ENCODE measurements around the gene TRAF3.
"Not testable (repeated sequence)": the region's sequence is repeated elsewhere in the genome, so short reads cannot be mapped to it uniquely, and the experiment has no call there.

Gene TRAF3

GRCh38 chr14:102868956-102869547 lies 91.8 kb downstream of the TRAF3 start:
- no peak for DNase-seq

DNA sequence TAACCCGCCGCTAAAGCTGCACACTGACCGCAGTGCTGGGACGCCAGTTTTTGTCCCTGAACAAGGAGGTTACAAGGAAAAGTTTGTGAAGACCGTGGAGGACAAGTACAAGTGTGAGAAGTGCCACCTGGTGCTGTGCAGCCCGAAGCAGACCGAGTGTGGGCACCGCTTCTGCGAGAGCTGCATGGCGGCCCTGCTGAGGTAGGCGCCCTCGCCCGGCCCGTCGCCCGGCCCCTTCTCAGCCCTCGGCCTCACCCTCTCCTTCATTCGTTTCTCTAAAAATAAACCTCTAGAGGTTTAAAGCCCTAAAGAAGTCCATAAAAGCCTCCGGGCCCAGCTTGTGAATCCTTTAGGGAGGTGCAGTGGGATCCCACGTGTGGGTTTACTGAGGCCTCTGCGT lies 93.0 kb downstream of the TRAF3 start:
- DNase-seq: no peak

DNA sequence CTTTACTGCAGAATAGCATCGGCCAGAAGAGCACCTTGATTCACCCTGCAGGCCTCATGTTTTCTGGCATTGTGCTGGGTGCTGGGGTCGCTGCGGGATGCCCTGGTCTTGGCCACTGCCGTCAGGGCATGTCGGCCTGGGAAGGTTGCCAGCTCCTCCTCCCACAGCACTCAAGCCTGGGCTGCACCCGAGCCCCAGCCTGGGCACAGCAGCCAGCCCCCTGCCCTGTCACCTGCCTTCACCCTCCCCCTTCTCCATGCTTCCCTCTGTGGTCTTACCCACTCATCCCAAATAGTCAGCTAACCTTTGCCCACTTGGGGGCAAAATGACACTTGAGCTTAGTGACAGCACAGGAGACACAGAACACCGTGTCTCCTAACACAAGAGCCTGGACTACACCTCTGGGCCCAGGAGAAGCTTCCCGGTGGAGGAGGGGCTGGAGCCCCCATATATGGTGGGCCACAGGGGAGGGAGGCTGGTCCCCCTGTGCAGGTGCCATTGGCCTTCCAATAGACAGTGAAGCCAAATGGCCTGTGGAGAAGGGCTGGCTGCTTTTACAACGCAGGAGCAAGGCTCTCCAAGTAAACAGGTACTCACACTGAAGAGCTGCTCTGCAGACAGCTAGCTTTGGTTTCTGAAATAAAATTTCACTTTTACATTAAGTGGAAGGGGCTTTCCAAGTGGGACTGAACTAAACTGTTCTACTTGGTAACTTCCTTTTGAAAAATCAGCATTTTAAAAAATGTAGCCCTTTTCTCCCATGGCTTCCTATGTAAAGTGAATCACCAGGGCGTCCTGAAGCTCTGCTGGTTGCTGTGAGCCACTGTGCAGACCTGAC lies 94.0 kb downstream of the TRAF3 start:
- DNase-seq: no peak

GRCh38 chr14:102872020-102872419 lies 94.8 kb downstream of the TRAF3 start:
- no peak for DNase-seq

DNA sequence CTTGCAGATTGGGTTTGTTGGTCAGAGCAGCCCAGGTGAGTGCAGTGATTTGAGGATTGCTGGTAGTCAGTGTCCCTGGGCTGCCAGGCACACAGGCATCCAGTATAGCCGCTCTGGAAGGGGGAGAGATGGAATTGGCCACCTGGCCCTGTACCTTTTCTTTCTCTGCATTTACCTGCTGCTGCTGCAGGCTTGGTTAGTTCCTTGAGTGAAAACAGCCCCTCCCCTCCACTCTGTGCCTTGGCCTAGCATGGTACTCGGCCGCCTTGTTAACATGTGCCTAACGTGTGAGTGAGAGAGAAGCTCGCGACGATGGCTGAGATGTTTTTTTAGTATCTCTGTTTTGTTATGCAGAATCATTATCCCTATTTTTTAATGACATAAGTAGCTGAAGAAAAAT lies 95.9 kb downstream of the TRAF3 start:
- no peak for DNase-seq

DNA sequence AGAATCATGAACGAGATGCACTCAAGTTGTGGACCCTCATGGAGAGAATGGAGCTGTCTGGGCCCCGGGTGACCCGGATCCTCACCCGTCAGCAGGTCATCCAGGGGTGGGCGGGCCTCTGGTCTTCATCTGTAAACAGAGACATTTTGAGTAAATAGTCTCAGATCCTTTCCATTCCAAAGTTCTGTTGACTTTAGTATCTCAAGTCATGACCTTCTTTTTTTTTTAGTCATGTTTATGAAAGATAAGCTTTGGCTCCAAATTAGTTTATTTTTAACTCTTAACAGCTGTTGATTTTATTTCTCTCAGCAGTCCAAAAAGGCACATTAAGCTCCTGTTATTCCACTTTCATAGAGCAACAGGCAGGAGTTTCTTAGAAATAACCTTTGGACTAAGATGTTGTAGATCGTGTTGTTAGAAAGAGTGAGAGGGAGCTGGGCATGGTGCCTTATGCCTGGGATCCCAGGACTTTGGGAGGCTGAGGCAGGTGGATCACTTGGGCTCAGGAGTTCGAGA lies 96.4 kb downstream of the TRAF3 start:
- no peak for DNase-seq

GRCh38 chr14:102875652-102876051 lies 98.4 kb downstream of the TRAF3 start:
- DNase-seq: no peak

DNA sequence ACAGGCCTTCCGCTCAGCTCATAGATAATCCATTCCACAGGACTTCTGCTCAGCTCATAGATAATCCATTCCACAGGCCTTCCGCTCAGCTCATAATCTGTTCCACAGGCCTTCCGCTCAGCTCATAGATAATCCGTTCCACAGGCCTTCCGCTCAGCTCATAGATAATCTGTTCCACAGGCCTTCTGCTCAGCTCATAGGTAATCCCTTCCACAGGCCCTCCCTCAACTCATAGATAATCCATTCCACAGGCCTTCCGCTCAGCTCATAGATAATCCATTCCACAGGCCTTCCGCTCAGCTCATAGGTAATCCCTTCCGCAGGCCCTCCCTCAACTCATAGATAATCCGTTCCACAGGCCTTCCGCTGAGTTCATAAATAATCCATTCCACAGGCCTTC lies 100.3 kb downstream of the TRAF3 start:
- not testable (repeated sequence) for DNase-seq

DNA sequence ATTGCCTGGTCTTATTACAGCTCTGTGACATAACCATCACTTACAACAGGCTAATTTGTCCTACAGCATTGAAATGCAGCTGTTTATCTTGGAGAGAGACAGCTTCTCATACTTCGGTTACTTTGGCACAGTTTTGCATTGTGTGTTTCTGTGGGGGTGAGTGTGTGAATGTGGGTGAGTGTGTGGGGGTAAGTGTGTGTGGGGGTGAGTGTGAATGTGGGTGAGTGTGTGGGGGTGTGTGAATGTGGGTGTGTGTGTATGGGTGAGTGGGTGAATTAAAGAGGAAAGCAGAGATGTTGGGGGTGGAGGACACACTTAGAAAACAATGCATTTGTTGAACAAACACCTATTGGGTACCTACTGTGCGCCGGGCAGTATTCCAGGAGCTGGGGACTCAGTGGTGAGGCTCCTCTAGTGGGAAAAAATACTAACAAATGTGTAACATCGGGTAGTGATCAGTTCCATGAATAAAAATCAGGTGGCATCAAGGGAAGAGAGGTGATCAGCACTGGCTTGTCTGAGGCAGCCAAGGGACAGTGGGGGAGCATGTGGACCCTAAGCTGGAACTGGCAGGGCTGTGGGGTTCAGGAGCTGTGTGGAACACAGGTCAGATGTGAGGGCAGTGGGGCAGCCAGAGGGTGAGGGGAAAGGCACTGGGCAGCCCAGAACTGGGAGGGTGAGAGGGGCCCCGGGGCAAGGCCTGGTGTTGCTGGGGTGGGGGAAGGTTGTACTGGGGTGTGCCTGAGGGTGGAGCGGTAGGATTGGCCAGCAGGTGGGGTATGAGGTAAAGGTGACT lies 101.1 kb downstream of the TRAF3 start:
- no peak for DNase-seq

GRCh38 chr14:102878970-102879460 lies 101.8 kb downstream of the TRAF3 start:
- DNase-seq: no peak

GRCh38 chr14:102882226-102882906 lies 105.1 kb downstream of the TRAF3 start:
- DNase-seq: no peak

DNA sequence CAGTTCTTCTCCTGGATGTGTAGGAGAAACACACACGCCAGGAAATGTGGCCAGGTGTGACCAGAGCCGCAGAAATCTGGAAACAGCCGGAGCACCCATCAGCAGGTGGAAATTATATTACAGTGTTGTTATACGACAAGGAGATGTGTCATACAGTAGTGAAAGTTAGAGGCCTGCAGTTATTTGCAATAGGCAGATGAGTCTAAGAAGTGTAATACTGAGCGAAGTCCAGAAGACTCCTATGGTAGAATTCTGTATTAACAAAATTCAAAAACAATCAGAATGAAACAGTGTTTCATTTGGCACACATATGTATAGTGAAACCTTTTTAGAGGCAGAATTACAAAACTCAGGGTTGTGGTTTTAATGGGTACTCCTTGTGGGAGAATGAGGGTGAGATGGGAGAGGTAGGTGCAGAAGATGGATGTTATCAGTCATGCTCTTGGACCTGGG lies 105.9 kb downstream of the TRAF3 start:
- no peak for DNase-seq

GRCh38 chr14:102883554-102883953 lies 106.3 kb downstream of the TRAF3 start:
- no peak for DNase-seq

- DNase-seq: no peak
Observed at GRCh38 chr14:102885737-102886447, 108.6 kb downstream of the TRAF3 start.

DNA sequence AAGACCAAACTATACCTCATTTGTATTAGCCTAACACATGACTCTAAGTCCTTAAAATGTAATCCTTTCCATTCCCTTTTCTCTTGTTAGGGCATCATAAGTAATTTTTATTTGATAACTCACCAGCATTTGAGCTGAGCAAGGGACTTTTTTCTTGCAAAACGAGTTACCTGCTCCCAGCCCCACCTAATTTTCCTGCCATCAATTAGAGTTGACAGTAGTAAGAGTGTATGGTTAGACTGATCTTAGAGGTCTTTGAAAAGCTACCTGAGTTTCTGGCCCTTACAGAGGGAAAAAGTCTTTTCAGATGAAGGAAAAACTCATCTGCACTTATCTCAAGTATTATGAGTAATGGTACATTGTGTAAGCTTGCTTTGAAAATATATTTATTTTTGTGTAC lies 111.5 kb downstream of the TRAF3 start:
- no peak for DNase-seq

DNA sequence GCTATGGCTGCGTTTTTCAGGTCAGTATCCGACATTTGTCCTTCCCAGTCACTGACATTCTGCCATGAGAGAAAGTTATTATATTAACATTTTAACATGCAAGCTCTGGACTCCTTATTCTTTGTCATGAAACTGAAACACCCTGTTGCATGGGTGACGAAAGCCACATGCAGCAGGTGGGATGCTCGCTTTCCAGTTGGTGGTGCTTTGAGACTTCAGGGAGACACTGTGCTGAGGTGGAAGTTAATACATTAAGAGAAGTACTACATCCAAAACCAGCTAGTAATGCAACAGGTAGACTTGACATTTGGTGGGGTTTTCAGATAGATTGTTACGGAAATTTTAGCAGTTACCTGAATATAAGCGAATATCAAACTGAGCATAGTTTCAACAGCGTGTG lies 112.4 kb downstream of the TRAF3 start:
- no peak for DNase-seq

DNA sequence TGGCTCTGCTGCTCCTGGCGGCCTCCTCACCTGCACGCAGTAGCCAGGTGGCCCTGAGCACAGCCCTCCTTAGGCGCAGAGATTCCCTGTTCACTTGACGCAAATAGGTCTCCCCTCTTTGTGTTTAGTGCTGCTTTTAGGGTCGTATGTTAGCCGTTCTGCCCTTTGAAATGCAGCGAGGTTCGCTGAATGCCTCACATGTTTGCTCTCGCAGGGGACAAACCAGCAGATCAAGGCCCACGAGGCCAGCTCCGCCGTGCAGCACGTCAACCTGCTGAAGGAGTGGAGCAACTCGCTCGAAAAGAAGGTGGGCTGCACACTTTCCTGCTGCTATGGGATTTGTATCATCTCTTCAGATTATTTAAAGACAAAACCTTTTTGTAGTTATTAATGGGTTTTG lies 113.9 kb downstream of the TRAF3 start:
- DNase-seq: no peak

DNA sequence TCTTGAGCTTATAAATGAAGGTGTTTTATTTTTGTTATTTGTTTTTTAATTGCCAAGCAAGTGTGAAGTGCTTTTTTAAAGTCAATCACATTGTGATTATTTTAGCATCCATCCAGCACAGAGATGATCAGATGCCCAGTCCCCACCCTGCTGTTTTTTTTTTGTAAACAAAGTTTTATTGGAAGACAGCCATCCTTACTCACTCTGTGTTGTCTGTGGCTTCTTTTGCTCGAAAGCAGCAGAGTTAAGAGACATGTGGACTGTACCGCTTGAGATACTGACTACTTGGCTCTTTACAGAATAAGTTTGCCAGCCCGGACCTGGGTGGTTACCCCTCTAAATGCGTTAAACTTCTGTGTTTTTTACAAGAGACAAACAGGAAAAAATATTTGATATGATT lies 114.3 kb downstream of the TRAF3 start:
- no peak for DNase-seq

DNA sequence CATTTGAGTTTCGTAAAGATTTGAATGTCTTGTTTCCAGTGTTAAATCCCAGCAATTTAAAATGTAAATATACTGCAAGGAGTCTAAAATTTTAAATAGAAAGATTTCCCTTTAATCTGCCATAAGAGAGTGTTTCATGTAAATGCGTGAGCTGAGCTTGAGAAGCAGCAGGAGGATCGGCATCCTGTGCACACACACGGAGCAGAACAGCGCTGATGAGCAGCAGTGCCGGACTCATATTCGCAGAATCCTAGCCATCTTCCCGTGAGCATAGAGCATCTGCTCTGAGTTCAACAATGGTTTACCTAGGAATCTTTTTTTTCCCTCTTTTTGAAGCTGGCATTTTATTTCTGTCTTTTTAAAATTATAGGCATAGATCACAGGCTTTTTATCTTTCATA lies 115.4 kb downstream of the TRAF3 start:
- no peak for DNase-seq

- no peak for DNase-seq
Observed at GRCh38 chr14:102893452-102893851, 116.2 kb downstream of the TRAF3 start.

GRCh38 chr14:102896735-102897134 lies 119.5 kb downstream of the TRAF3 start:
- DNase-seq: not testable (repeated sequence)

Measured in CD4-positive, alpha-beta T cell treated with Interleukin-6 for 4 hours (primary cell).